Epithelial cell of proximal tubule (primary cell): ENCODE results near the gene DPYD. TPM values are rescaled to one million over a fixed set of nuclear protein-coding genes. Genes with fewer than 3 reads are reported as not detected.

ENCODE experiments used
- DNase-seq: peaks from one replicate; pipeline ENCODE4 v3.0.0-alpha.2; 2011; ENCODE audit warnings: low read depth
- H3K4me3 ChIP-seq: 2 replicates; pipeline ENCODE4 v1.5.1; 2011; ENCODE audit warnings: low read depth, mild to moderate bottlenecking, low read length
- CTCF ChIP-seq: conservative IDR thresholded peaks from 2 replicates; pipeline ENCODE4 v1.5.1; 2012; ENCODE audit warnings: low read depth, mild to moderate bottlenecking, low read length
- total RNA-seq: library from RNA; depleted of rRNA; stranded (reverse); fragments of >200 nt; gene quantifications from 2 replicates; pipeline ENCODE4 v1.2.3, GENCODE V29; 2015

DPYD gene
- total RNA-seq, 1 donor from 2014 or later: 5.1 TPM

GRCh38 chr1:97379387-97380075, 541.3 kb downstream of the DPYD start:
- peak; percentile 64 for DNase-seq
- no peak overlapping the region for H3K4me3 ChIP-seq
- no peak for TF ChIP-seq CTCF

DNA sequence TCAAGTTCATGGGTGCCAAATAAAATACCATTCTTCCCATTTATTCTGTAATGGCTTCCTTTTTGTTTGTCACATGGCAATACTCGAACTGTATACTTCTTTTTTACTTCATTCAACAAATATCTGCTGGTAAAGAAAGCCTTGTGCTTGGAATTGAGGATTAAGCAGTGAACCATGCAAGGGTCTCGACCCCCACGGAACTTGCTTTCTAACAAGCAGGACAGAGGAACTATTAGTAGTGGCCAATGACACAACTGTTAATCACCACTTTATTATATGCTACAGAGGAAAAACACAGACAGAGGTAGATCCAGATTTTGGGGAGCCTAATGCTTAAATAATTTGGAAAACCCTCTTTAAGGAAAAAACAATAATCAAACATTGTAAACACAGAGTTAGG, 542.2 kb downstream of the DPYD start:
- DNase-seq: no peak
- TF ChIP-seq CTCF: no peak
- H3K4me3 ChIP-seq: no peak overlapping the region

DNA sequence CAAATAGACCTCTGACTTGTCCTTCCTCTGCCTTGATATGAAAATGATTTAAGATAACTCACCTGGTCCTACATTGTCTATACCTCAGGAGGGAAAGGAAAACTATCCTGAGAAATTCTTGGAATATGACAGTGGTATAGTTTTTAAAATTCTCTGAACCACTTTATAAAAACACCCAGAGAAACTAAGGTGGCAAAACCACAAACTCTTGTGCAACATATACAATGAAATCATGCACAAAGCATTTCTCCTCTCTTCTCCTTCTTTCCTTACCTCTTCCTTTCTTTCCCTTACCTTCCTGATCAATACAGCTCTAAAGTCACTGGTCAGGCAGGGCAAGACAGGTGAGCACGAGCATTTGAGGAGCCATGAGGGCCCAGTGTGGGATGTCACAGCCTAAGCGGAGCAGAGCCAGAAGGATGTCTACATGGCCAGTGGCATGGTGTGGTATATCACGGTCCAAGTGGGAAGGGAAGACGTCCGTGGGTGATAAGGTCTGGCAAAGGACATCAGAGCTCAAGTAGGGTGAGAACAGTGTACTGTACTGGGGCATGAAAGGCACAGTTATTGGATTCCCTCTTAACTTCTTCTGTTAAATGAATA, 543.3 kb downstream of the DPYD start:
- no peak overlapping the region for H3K4me3 ChIP-seq
- TF ChIP-seq CTCF: no peak
- DNase-seq: no peak

DNA sequence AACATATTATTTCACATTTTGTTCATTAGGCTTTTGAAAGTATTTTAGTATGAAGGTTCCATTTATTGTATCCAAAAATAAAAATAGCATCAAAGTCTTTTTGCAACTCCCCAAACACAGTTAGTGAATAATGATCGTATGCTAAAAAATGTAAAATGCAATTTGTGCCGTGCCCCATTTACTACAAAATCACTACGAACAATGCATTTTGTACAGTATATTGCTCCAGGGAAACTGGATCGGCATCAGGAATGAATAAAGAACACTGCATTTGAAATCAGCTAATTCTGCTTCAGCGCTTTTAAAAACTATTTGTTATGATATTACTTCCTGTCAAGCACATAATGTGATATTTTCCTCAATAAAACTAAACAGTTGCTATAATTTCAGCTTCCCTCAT, 547.8 kb downstream of the DPYD start:
- TF ChIP-seq CTCF: no peak
- no peak for DNase-seq
- no peak overlapping the region for H3K4me3 ChIP-seq

- H3K4me3 ChIP-seq: no peak overlapping the region
- no peak for TF ChIP-seq CTCF
- DNase-seq: no peak
These were observed 548.3 kb downstream of the DPYD start for GRCh38 chr1:97372531-97372930.

DNA sequence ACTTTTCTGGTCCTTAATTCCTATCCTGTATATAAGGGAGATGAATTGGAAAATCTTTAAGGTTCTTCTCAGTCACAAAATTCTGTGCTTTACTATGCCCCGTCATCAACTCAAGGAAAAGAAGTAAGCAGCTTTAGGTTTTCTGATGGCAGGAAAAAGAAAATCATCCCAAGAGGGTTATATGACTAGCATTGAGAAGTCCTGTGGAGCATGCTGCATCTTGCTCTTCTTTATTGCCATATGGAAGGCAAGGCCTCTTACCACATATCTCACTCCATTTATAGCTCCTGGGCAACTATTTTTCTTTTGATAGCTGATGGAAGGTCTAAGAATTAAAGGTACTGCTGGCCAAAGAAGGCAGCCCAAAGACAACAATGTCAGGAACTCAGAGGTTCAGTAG, 552.5 kb downstream of the DPYD start:
- no peak for DNase-seq
- TF ChIP-seq CTCF: no peak
- no peak overlapping the region for H3K4me3 ChIP-seq

DNA sequence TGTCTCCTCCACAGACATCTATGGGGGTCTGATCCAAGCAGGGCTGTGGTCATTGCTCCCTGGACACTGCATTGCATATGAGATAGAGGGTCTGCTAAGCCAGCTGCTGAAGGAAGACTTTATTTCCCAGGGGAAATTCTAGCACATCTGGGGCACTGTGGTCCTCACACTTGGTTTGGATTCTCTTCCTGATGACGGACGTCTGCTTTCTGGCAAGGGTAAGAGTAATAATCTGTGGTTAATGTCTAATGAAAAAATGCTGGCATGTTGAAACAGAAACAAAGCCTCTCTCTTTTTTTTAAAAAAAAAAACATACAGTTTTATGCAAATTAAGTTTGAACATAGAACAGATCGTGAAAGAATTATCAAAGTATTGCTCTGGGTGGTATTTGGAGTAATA, 553.9 kb downstream of the DPYD start:
- H3K4me3 ChIP-seq: no peak overlapping the region
- TF ChIP-seq CTCF: no peak
- no peak for DNase-seq
